HEK293 (cell line): ENCODE data around the gene BMF.

ENCODE experiments used
- HOXC10 ChIP-seq: sonication (generic); formaldehyde crosslinking; IDR thresholded peaks from 2 replicates; pipeline ENCODE4 v1.8.1; 2023; ENCODE audit warnings: mild to moderate bottlenecking, missing genetic modification reagents
- MEIS1 ChIP-seq: sonication (generic); formaldehyde crosslinking; IDR thresholded peaks from 2 replicates; pipeline ENCODE4 v1.8.1; 2022; ENCODE audit warnings: missing genetic modification reagents, mild to moderate bottlenecking, borderline replicate concordance
- ZBTB8A ChIP-seq: fragments of 450-650 bp; formaldehyde crosslinking; IDR thresholded peaks from 2 replicates; pipeline ENCODE4 v1.5.1; 2016; ENCODE audit warnings: missing biosample characterization, missing genetic modification characterization
- ZNF155 ChIP-seq: fragments of 450-650 bp; formaldehyde crosslinking; IDR thresholded peaks from 2 replicates; pipeline ENCODE4 v1.5.1; 2016; ENCODE audit warnings: missing biosample characterization, missing genetic modification characterization
- ZNF157 ChIP-seq: fragments of 450-650 bp; formaldehyde crosslinking; IDR thresholded peaks from 2 replicates; pipeline ENCODE4 v1.5.1; 2016; ENCODE audit warnings: missing biosample characterization, missing genetic modification characterization
- ZNF16 ChIP-seq: fragments of 450-650 bp; formaldehyde crosslinking; IDR thresholded peaks from 2 replicates; pipeline ENCODE4 v1.5.1; 2016; ENCODE audit warnings: low read depth, missing biosample characterization, missing genetic modification characterization
- ZNF2 ChIP-seq: fragments of 450-650 bp; formaldehyde crosslinking; IDR thresholded peaks from 2 replicates; pipeline ENCODE4 v1.5.1; 2016; ENCODE audit warnings: missing biosample characterization, missing genetic modification characterization
- ZNF202 ChIP-seq: fragments of 450-650 bp; formaldehyde crosslinking; IDR thresholded peaks from 2 replicates; pipeline ENCODE4 v1.5.1; 2016; ENCODE audit warnings: missing biosample characterization, missing genetic modification characterization, borderline replicate concordance
- ZNF221 ChIP-seq: fragments of 450-650 bp; formaldehyde crosslinking; IDR thresholded peaks from 2 replicates; pipeline ENCODE4 v1.5.1; 2017; ENCODE audit warnings: missing biosample characterization, missing genetic modification characterization, borderline replicate concordance
- ZNF239 ChIP-seq: fragments of 450-650 bp; formaldehyde crosslinking; IDR thresholded peaks from 2 replicates; pipeline ENCODE4 v1.5.1; 2016; ENCODE audit warnings: missing biosample characterization, missing genetic modification characterization
- ZNF302 ChIP-seq: fragments of 450-650 bp; formaldehyde crosslinking; IDR thresholded peaks from 2 replicates; pipeline ENCODE4 v1.5.1; 2016; ENCODE audit warnings: missing biosample characterization, missing genetic modification characterization, low read depth
- ZNF37A ChIP-seq: fragments of 450-650 bp; IDR thresholded peaks from 2 replicates; pipeline ENCODE4 v1.5.1; 2018; ENCODE audit warnings: missing biosample characterization, missing genetic modification characterization
- ZNF473 ChIP-seq: fragments of 450-650 bp; formaldehyde crosslinking; IDR thresholded peaks from 2 replicates; pipeline ENCODE4 v1.5.1; 2017; ENCODE audit warnings: missing biosample characterization, missing genetic modification characterization
- ZNF513 ChIP-seq: fragments of 450-650 bp; IDR thresholded peaks from 2 replicates; pipeline ENCODE4 v1.5.1; 2018; ENCODE audit warnings: missing biosample characterization, missing genetic modification characterization
- ZNF518A ChIP-seq: fragments of 450-650 bp; formaldehyde crosslinking; conservative IDR thresholded peaks from 2 replicates; pipeline ENCODE4 v1.5.1; 2016; ENCODE audit warnings: low read depth, missing biosample characterization, missing genetic modification characterization
- ZNF596 ChIP-seq: fragments of 450-650 bp; IDR thresholded peaks from 2 replicates; pipeline ENCODE4 v1.5.0; 2018; ENCODE audit warnings: missing biosample characterization, mild to moderate bottlenecking, missing genetic modification characterization, moderate library complexity
- ZNF629 ChIP-seq: fragments of 450-650 bp; formaldehyde crosslinking; IDR thresholded peaks from 2 replicates; pipeline ENCODE4 v1.5.1; 2017; ENCODE audit warnings: missing biosample characterization, missing genetic modification characterization
- ZNF658 ChIP-seq: fragments of 450-650 bp; formaldehyde crosslinking; IDR thresholded peaks from 2 replicates; pipeline ENCODE4; 2016; ENCODE audit warnings: missing biosample characterization, missing genetic modification characterization
- ZNF704 ChIP-seq: fragments of 450-650 bp; formaldehyde crosslinking; IDR thresholded peaks from 2 replicates; pipeline ENCODE4 v1.5.1; 2016; ENCODE audit warnings: missing biosample characterization, missing genetic modification characterization
- ZNF747 ChIP-seq: fragments of 450-650 bp; formaldehyde crosslinking; IDR thresholded peaks from 2 replicates; pipeline ENCODE4 v1.5.1; 2016; ENCODE audit warnings: missing biosample characterization, missing genetic modification characterization
- ZNF776 ChIP-seq: fragments of 450-650 bp; formaldehyde crosslinking; IDR thresholded peaks from 2 replicates; pipeline ENCODE4 v1.5.0; 2017; ENCODE audit warnings: missing biosample characterization, missing genetic modification characterization, borderline replicate concordance
- ZNF792 ChIP-seq: fragments of 450-650 bp; formaldehyde crosslinking; IDR thresholded peaks from 2 replicates; pipeline ENCODE4 v1.5.1; 2016; ENCODE audit warnings: missing biosample characterization, missing genetic modification characterization
- ZNF837 ChIP-seq: fragments of 450-650 bp; formaldehyde crosslinking; IDR thresholded peaks from 2 replicates; pipeline ENCODE4 v1.5.1; 2016; ENCODE audit warnings: missing biosample characterization, missing genetic modification characterization
- TF ChIP-seq, protein P1 (sequence below): fragments of 450-650 bp; IDR thresholded peaks from 2 replicates; pipeline ENCODE4 v1.5.1; 2018; ENCODE audit warnings: missing biosample characterization, mild to moderate bottlenecking, missing genetic modification characterization
- TF ChIP-seq, protein P2 (sequence below): sonication (generic); formaldehyde crosslinking; IDR thresholded peaks from 2 replicates; pipeline ENCODE4 v1.8.1; 2022; ENCODE audit warnings: mild to moderate bottlenecking, moderate library complexity, missing genetic modification reagents
- TF ChIP-seq, protein P3 (sequence below): fragments of 450-650 bp; formaldehyde crosslinking; IDR thresholded peaks from 2 replicates; pipeline ENCODE4 v1.5.1; 2016; ENCODE audit warnings: missing biosample characterization, missing genetic modification characterization

Gene BMF

DNA sequence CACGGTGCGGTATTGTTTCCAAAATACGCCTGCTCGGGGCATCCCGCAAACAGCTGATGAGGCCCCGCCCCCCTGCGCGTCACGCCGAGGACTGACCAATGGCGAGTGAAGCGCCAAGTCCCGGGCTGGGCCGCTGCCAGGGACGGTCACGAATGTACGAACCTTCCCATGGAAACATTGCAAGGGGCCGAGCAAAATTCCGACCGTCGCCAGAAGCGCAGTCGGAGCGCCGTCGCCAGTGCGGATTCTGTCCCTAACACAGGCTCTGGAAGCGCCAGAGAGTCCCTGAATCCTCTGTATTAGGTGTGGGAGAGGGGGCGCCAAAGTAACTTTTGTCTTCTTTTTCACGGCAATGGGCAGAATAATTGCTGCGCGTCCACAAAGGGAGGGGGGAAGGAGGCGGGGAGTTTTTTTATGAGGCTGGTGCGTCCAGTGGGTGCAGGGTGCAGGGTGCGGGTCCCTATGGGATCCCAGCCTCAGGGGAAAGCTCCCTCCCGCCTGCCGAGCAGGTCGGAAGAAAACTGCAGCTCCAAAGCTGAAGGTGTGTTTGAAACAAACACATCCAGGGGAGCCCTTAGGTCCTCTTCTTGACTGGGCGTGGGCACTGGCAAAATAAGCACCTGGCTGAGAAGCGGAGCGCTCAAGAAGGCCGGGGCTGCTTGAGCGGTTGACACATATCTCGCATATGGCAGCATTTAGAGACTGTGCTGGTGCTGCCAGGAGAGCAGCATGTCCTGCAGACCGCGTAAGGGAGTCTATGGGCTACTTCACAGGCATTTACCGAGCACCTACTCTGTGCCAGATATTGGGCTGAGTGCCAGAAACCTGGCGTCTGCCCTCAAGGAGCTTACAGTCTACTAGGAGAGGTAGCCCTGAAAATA is at the start of gene BMF (continued):
- TF ChIP-seq, protein P1, sequence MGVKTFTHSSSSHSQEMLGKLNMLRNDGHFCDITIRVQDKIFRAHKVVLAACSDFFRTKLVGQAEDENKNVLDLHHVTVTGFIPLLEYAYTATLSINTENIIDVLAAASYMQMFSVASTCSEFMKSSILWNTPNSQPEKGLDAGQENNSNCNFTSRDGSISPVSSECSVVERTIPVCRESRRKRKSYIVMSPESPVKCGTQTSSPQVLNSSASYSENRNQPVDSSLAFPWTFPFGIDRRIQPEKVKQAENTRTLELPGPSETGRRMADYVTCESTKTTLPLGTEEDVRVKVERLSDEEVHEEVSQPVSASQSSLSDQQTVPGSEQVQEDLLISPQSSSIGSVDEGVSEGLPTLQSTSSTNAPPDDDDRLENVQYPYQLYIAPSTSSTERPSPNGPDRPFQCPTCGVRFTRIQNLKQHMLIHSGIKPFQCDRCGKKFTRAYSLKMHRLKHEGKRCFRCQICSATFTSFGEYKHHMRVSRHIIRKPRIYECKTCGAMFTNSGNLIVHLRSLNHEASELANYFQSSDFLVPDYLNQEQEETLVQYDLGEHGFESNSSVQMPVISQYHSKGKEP (tag by site-specific recombination) = peak; percentile 93
- TF ChIP-seq MEIS1 (CRISPR knock-in tag) = no peak
- no peak for TF ChIP-seq ZNF776 (tag by site-specific recombination)
- TF ChIP-seq ZNF704 (tag by site-specific recombination) = no peak
- TF ChIP-seq ZNF221 (tag by site-specific recombination) = no peak
- TF ChIP-seq ZNF37A (tag by site-specific recombination) = no peak
- no peak for TF ChIP-seq ZNF157
- TF ChIP-seq ZNF473 (tag by site-specific recombination) = no peak
- no peak for TF ChIP-seq ZNF155 (tag by site-specific recombination)
- no peak for TF ChIP-seq ZNF837 (tag by site-specific recombination)
- TF ChIP-seq, protein P2, sequence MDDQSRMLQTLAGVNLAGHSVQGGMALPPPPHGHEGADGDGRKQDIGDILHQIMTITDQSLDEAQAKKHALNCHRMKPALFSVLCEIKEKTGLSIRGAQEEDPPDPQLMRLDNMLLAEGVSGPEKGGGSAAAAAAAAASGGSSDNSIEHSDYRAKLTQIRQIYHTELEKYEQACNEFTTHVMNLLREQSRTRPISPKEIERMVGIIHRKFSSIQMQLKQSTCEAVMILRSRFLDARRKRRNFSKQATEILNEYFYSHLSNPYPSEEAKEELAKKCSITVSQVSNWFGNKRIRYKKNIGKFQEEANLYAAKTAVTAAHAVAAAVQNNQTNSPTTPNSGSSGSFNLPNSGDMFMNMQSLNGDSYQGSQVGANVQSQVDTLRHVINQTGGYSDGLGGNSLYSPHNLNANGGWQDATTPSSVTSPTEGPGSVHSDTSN (CRISPR knock-in tag) = no peak
- no peak for TF ChIP-seq ZNF747 (tag by site-specific recombination)
- no peak for TF ChIP-seq ZNF658 (tag by site-specific recombination)
- TF ChIP-seq ZNF792 (tag by site-specific recombination) = no peak
- TF ChIP-seq ZNF2 = no peak
- TF ChIP-seq ZNF16 (tag by site-specific recombination) = no peak
- peak; percentile 69 for TF ChIP-seq ZNF629 (tag by site-specific recombination)
- no peak for TF ChIP-seq ZNF513
- TF ChIP-seq ZNF596 (tag by site-specific recombination) = no peak
- TF ChIP-seq ZNF302 = no peak
- peak; percentile 34; the same call in 1 of the 2 replicates for TF ChIP-seq ZBTB8A
- TF ChIP-seq, protein P3, sequence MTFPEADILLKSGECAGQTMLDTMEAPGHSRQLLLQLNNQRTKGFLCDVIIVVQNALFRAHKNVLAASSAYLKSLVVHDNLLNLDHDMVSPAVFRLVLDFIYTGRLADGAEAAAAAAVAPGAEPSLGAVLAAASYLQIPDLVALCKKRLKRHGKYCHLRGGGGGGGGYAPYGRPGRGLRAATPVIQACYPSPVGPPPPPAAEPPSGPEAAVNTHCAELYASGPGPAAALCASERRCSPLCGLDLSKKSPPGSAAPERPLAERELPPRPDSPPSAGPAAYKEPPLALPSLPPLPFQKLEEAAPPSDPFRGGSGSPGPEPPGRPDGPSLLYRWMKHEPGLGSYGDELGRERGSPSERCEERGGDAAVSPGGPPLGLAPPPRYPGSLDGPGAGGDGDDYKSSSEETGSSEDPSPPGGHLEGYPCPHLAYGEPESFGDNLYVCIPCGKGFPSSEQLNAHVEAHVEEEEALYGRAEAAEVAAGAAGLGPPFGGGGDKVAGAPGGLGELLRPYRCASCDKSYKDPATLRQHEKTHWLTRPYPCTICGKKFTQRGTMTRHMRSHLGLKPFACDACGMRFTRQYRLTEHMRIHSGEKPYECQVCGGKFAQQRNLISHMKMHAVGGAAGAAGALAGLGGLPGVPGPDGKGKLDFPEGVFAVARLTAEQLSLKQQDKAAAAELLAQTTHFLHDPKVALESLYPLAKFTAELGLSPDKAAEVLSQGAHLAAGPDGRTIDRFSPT (tag by site-specific recombination) = no peak; the same call in none of the 2 replicates
- TF ChIP-seq ZNF202 = no peak
- no peak for TF ChIP-seq ZNF239 (tag by site-specific recombination)
- TF ChIP-seq ZNF518A (tag by site-specific recombination) = no peak
- no peak for TF ChIP-seq HOXC10 (CRISPR knock-in tag)
